Heart left ventricle (tissue), 16 donors: ENCODE results near the gene ATF1. TPM values are rescaled to one million over a fixed set of nuclear protein-coding genes. Genes with fewer than 3 reads are reported as not detected.

Experiments used
- ATAC-seq, 4 donors: fragments of 200-7000 bp; cut with Tn5 transposase; one replicate each; pipeline ENCODE4 v1.9.1; 2020 to 2022; ENCODE audit warnings: moderate library complexity in 4 of 4, mild to moderate bottlenecking in 3 of 4, moderate number of reproducible peaks in 1 of 4
- DNase-seq, 5 donors: peaks; one replicate each; pipeline ENCODE4 v3.0.0-alpha.2; 2020
- H3K27ac ChIP-seq, 12 donors: fragments of 200-600 bp; sonication (generic) in 4 of 12; one replicate each; pipeline versions ENCODE4 v1.5.0 to v1.8.0; 2016 to 2022; ENCODE audit warnings: mild to moderate bottlenecking in 2 of 12
- H3K27me3 ChIP-seq, 9 donors: fragments of 200-600 bp; sonication (generic) in 2 of 9; one replicate each; pipeline versions ENCODE4 v1.5.1 to v1.8.0; 2016 to 2022; ENCODE audit warnings: mild to moderate bottlenecking in 3 of 9
- H3K36me3 ChIP-seq, 9 donors: fragments of 200-600 bp; sonication (generic) in 2 of 9; one replicate each; pipeline versions ENCODE4 v1.5.0 to v1.8.0; 2018 to 2022; ENCODE audit warnings: mild to moderate bottlenecking in 2 of 9
- H3K4me1 ChIP-seq, 12 donors: fragments of 200-600 bp; sonication (generic) in 4 of 12; one replicate each; pipeline versions ENCODE4 v1.5.0 to v1.8.0; 2016 to 2022; ENCODE audit warnings: mild to moderate bottlenecking in 3 of 12
- H3K4me3 ChIP-seq, 12 donors: fragments of 200-600 bp; sonication (generic) in 4 of 12; one replicate each; pipeline versions ENCODE4 v1.5.0 to v1.8.0; 2017 to 2022; ENCODE audit warnings: mild to moderate bottlenecking in 9 of 12, moderate library complexity in 4 of 12
- H3K9me3 ChIP-seq, 12 donors: fragments of 200-600 bp; sonication (generic) in 4 of 12; one replicate each; pipeline versions ENCODE4 v1.5.0 to v1.8.0; 2016 to 2022; ENCODE audit warnings: mild to moderate bottlenecking in 1 of 12
- POLR2A ChIP-seq, 2 donors: fragments of 450-650 bp; IDR thresholded peaks; one replicate each; pipeline ENCODE4 v1.6.1; 2017; ENCODE audit warnings: antibody characterized with exemption in 2 of 2, mild to moderate bottlenecking in 2 of 2, moderate library complexity in 2 of 2
- WGBS, 4 donors: extraction: QIAGEN DNeasy Blood & Tissue Kit in 2 of 4; methylation state at CpG; one replicate each; pipeline versions ENCODE4 v1.1.5 to v1.1.7; 2013 to 2018; 5-methylcytosine and 5-hydroxymethylcytosine counted together
- intact Hi-C, 10 donors: fragments of 100-400 bp; cut with DNase I; formaldehyde crosslinking; loops; one replicate each; pipeline versions ENCODE4 v1.11.1 to v1.14.2; 2022
- polyA plus RNA-seq, 2 donors: library from polyadenylated mRNA; stranded (reverse); fragments of 200-250 nt; gene quantifications; one replicate each; pipeline ENCODE4 v1.2.3, GENCODE V29; 2013
- total RNA-seq, 9 donors: library from RNA; depleted of rRNA in 2 of 9; stranded (reverse); fragments of >200 nt in 2 of 9; fragmentation: NEBNext Ultra II Directional in 3 of 9; extraction: Animal tissue kit (Norgen Biotek cat#: 25700) in 3 of 9; gene quantifications; one replicate each; pipeline versions ENCODE4 v1.1.0 to v1.2.4, GENCODE V29; 2016 to 2023
- TF ChIP-seq, protein P1 (sequence below), 12 donors: fragments of 200-600 bp; sonication (generic) in 4 of 12; IDR thresholded peaks; one replicate each; pipeline versions ENCODE4 v1.5.0 to v1.8.0; 2018 to 2022; ENCODE audit warnings: antibody characterized with exemption in 12 of 12, mild to moderate bottlenecking in 5 of 12
- donor health status: ischemic (EF 13 %, LVEDD 7.1; RV severe dilation, severe dysfunction).
- donor health status: healthy with polysubstance abuse.
- donor health status: DM: no; HTN: yes; CAD: no.
- donor health status: DM: no; HTN: no; CAD: no.
- donor health status: ischemic (EF 25% LVEDD 6.9; RV normal size, moderate dysfunction).
- donor health status: ischemic (EF 25% LVEDD 5.7; RV mildly dilated, moderate dysfunction).
- donor health status: healthy.
- donor health status: DM: yes; HTN: yes; CAD: no.
- donor health status: ischemic (EF 35%, LVEDD 5.7; RV mildly dilated, moderate dysfunction).
- donor health status: nonischemic (EF 11% LVEDD 7.7; RV severe dilation, severe dysfunction).
- donor health status: DM: yes; HTN: yes; CAD: no.
- donor health status: PGD.
- donor health status: ischemic (EF 29% LVEDD 5.4; RV normal size, mild dysfunction).
- donor health status: nonischemic (EF 23%, LVEDD 6.1; RV moderate dilation, normal function).

Gene ATF1
- total and polyA plus RNA-seq, 11 donors: 3.5 to 27.4 (median 18.0) TPM

- H3K4me1 ChIP-seq: peaks cover 0 to 21% (median 4%) of the 10 kb centered on the region in 12 donors
- intact Hi-C loops: no loop called here
- no peak overlapping the region for H3K27ac ChIP-seq
- DNase-seq (no peak), ATAC-seq (no peak)
- H3K4me3 ChIP-seq: no peak overlapping the region
- H3K36me3 ChIP-seq: peaks cover 0 to 99% (median 88%) of the 10 kb centered on the region in 9 donors
- TF ChIP-seq, protein P1, sequence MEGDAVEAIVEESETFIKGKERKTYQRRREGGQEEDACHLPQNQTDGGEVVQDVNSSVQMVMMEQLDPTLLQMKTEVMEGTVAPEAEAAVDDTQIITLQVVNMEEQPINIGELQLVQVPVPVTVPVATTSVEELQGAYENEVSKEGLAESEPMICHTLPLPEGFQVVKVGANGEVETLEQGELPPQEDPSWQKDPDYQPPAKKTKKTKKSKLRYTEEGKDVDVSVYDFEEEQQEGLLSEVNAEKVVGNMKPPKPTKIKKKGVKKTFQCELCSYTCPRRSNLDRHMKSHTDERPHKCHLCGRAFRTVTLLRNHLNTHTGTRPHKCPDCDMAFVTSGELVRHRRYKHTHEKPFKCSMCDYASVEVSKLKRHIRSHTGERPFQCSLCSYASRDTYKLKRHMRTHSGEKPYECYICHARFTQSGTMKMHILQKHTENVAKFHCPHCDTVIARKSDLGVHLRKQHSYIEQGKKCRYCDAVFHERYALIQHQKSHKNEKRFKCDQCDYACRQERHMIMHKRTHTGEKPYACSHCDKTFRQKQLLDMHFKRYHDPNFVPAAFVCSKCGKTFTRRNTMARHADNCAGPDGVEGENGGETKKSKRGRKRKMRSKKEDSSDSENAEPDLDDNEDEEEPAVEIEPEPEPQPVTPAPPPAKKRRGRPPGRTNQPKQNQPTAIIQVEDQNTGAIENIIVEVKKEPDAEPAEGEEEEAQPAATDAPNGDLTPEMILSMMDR (IDR thresholded peaks at IDR 0.05): no peak
- no peak for TF ChIP-seq POLR2A (IDR thresholded peaks at IDR 0.05)
- no peaks in the 10 kb centered on the region for H3K9me3 ChIP-seq
- H3K27me3 ChIP-seq: no peaks in the 10 kb centered on the region
- WGBS, 4 donors: 86 to 95% (median 91%) methylated on average over 5 of the region's 5 CpGs
Measured at GRCh38 chr12:50720501-50720900, 43.4 kb upstream of the ATF1 start.

GRCh38 chr12:50723865-50724264 is 40.0 kb upstream of the ATF1 start:
- ATAC-seq (no peak), DNase-seq (no peak)
- intact Hi-C loops: no loop called here
- WGBS, 4 donors: 50 to 69% (median 51%) methylated on average over 1 of the region's 1 CpG
- Histone ChIP-seq H3K36me3 (peaks cover 0 to 100% (median 94%) of the 10 kb centered on the region in 9 donors), H3K4me3 (no peak overlapping the region), H3K9me3 (no peaks in the 10 kb centered on the region), H3K27me3 (no peaks in the 10 kb centered on the region), H3K4me1 (peaks cover 0 to 26% (median 8%) of the 10 kb centered on the region in 12 donors), H3K27ac (no peak overlapping the region)
- TF ChIP-seq POLR2A (IDR thresholded peaks at IDR 0.05): no peak
- TF ChIP-seq, protein P1 (IDR thresholded peaks at IDR 0.05): no peak

GRCh38 chr12:50725011-50725942 is 38.6 kb upstream of the ATF1 start:
- TF ChIP-seq POLR2A (IDR thresholded peaks at IDR 0.05): no peak
- TF ChIP-seq, protein P1 (IDR thresholded peaks at IDR 0.05): no peak
- DNase-seq (no peak), ATAC-seq (peak in 1 of 4 donors; percentile 23)
- intact Hi-C loops: loop anchor here in 2 of 10 donors (5.0 kb wide), 2 partner anchors 218 to 223 kb away; partner anchors contain the start of gene DIP2B (in 1 of the 2)
- WGBS, 4 donors: 55 to 62% (median 58%) methylated on average over 5 of the region's 5 CpGs
- Histone ChIP-seq H3K27ac (peak overlapping the region in 4 of 12 donors; percentile 25 to 36 (median 31)), H3K9me3 (no peaks in the 10 kb centered on the region), H3K4me3 (no peak overlapping the region), H3K27me3 (no peaks in the 10 kb centered on the region), H3K36me3 (peaks cover 0 to 100% (median 97%) of the 10 kb centered on the region in 9 donors), H3K4me1 (peaks cover 0 to 24% (median 8%) of the 10 kb centered on the region in 12 donors)

DNA sequence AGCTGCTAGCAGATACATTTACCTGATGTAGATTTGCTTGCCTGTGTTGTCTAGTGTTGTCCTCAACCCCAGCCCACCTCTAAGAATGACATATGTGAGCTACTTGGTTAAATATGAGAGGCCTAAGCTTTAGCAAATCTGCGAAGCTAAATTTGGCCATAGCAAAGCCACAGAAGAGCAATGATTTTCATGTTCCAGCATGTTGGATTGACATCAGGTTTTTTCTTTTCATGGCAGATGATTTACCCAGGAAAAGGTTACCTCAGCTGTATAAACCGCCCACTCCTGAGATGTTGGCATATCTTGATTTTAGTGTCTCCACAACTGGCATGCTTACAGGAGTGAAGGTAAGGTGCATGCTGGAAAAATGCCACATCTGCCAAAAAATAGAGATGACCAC is 36.4 kb upstream of the ATF1 start:
- Histone ChIP-seq H3K9me3 (no peaks in the 10 kb centered on the region), H3K4me3 (no peak overlapping the region), H3K36me3 (peaks cover 0 to 100% (median 96%) of the 10 kb centered on the region in 9 donors), H3K4me1 (peaks cover 0 to 24% (median 8%) of the 10 kb centered on the region in 12 donors), H3K27me3 (no peaks in the 10 kb centered on the region), H3K27ac (peak overlapping the region in 4 of 12 donors; percentile 7 to 51 (median 28))
- 68 to 96% (median 90%) methylated on average over 2 of the region's 2 CpGs for WGBS, 4 donors
- DNase-seq: no peak
- no peak for ATAC-seq
- intact Hi-C loops: loop anchor here in 2 of 10 donors (5.0 kb wide), 2 partner anchors 220 to 225 kb away; partner anchors contain the start of gene DIP2B (in 1 of the 2)
- no peak for TF ChIP-seq POLR2A (IDR thresholded peaks at IDR 0.05)
- TF ChIP-seq, protein P1 (IDR thresholded peaks at IDR 0.05): no peak
